ENCODE results near the gene USP12. TPM values are rescaled to one million over a fixed set of nuclear protein-coding genes. Genes with fewer than 3 reads are reported as not detected.

The USP12 gene
- total RNA-seq, 4 donors from 2014 or later: 3.9 to 31.7 (median 13.6) TPM

DNA sequence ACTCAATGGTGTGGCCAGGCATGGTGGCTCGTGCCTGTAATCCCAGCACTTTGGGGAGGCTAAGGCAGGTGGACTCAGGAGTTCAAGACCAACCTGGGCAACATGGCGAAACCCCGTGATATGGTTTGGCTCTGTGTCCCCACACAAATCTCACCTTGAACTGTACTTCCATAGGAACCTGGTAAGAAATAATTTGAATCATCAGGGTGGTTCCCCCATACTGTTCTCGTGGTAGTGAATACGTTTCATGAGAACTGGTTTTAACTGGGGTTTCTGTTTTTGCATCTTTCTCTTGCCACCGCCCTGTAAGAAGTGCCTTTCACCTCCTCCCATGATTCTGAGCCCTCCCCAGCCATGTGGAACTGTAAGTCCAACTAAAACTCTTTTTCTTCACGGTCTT is 49.6 kb downstream of the USP12 start:
- H3K4me3 ChIP-seq: no peak overlapping the region
- H3K36me3 ChIP-seq: no peaks in the 10 kb centered on the region
- no peaks in the 10 kb centered on the region for H3K9me3 ChIP-seq
- TF ChIP-seq, protein P1, sequence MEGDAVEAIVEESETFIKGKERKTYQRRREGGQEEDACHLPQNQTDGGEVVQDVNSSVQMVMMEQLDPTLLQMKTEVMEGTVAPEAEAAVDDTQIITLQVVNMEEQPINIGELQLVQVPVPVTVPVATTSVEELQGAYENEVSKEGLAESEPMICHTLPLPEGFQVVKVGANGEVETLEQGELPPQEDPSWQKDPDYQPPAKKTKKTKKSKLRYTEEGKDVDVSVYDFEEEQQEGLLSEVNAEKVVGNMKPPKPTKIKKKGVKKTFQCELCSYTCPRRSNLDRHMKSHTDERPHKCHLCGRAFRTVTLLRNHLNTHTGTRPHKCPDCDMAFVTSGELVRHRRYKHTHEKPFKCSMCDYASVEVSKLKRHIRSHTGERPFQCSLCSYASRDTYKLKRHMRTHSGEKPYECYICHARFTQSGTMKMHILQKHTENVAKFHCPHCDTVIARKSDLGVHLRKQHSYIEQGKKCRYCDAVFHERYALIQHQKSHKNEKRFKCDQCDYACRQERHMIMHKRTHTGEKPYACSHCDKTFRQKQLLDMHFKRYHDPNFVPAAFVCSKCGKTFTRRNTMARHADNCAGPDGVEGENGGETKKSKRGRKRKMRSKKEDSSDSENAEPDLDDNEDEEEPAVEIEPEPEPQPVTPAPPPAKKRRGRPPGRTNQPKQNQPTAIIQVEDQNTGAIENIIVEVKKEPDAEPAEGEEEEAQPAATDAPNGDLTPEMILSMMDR (IDR thresholded peaks at IDR 0.05): no peak
- no peak for TF ChIP-seq POLR2A (IDR thresholded peaks at IDR 0.05)
- no peaks in the 10 kb centered on the region for H3K27me3 ChIP-seq
- no peak for DNase-seq
- intact Hi-C loops (cut with DNase I): no loop called here
- 91 to 95% methylated on average over 7 of the region's 7 CpGs for WGBS, 2 donors
- H3K4me1 ChIP-seq: peaks cover 0 to 28% (median 18%) of the 10 kb centered on the region in 3 donors
- no peak overlapping the region for H3K27ac ChIP-seq

GRCh38 chr13:27120811-27121210 is 50.8 kb downstream of the USP12 start:
- no peaks in the 10 kb centered on the region for H3K9me3 ChIP-seq
- H3K4me3 ChIP-seq: no peak overlapping the region
- H3K27ac ChIP-seq: no peak overlapping the region
- intact Hi-C loops (cut with DNase I): no loop called here
- no peak for DNase-seq
- peaks cover 0 to 16% (median 9%) of the 10 kb centered on the region in 3 donors for H3K4me1 ChIP-seq
- no peak for TF ChIP-seq POLR2A (IDR thresholded peaks at IDR 0.05)
- TF ChIP-seq, protein P1 (IDR thresholded peaks at IDR 0.05): no peak
- H3K27me3 ChIP-seq: no peaks in the 10 kb centered on the region
- H3K36me3 ChIP-seq: peaks cover 0 to 2% (median 0%) of the 10 kb centered on the region in 3 donors
- 48 to 53% methylated on average over 3 of the region's 3 CpGs for WGBS, 2 donors

DNA sequence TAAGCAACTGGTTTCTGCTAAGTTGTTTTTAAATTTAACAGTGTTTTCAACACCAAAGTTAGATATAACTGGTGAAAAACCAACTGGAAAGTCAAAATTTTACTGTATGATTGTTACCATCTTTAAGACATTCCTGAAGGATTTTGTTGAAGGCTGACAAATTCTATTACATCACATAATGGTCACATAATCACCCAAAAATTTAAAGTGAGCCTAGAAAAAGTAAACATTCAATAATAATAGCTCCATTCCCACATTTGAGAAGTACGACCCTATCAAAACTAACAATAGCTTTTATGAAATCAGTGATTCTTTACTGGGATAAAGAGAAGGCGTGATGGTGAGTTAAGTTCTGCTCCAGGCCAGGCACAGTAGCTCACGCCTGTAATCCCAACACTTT is 51.6 kb downstream of the USP12 start:
- WGBS, 2 donors: 82 to 92% methylated on average over 3 of the region's 3 CpGs
- intact Hi-C loops (cut with DNase I): no loop called here
- Histone ChIP-seq H3K4me3 (no peak overlapping the region), H3K9me3 (no peaks in the 10 kb centered on the region), H3K36me3 (peaks cover 0 to 8% (median 0%) of the 10 kb centered on the region in 3 donors), H3K27me3 (no peaks in the 10 kb centered on the region), H3K4me1 (peaks cover 0 to 9% (median 4%) of the 10 kb centered on the region in 3 donors), H3K27ac (no peak overlapping the region)
- no peak for TF ChIP-seq POLR2A (IDR thresholded peaks at IDR 0.05)
- TF ChIP-seq, protein P1 (IDR thresholded peaks at IDR 0.05): no peak
- no peak for DNase-seq

DNA sequence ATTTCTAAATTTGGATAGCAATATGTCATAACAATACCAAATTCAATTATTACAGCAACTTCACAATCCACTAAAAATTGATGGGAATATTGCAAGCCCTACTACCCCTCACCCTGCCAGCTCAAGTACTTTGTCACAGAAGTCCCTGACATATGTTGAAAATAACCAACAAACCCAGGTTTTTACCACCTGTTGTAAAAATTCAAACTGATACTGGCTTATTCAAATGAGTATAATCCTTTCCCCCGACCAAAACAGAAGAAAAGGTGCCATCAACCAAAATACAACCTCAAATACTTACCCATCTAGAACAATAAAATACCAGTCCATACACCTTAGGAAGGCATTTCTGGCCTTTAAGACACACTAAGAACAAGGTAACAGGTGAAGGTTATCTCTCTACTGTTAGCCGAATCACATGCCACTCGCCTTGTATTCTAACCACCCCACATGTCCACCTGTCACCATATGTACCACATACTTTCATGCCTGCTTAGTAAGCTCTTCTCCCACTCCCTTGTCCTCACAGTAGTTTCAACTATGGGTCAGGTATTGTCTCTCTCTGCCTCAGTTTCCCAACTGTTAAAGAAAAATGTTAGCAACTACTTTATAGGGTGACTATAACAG is 53.1 kb downstream of the USP12 start:
- no peak for DNase-seq
- TF ChIP-seq, protein P1 (IDR thresholded peaks at IDR 0.05): no peak
- no peak for TF ChIP-seq POLR2A (IDR thresholded peaks at IDR 0.05)
- no peaks in the 10 kb centered on the region for H3K9me3 ChIP-seq
- H3K27me3 ChIP-seq: no peaks in the 10 kb centered on the region
- H3K4me3 ChIP-seq: no peak overlapping the region
- no peak overlapping the region for H3K27ac ChIP-seq
- H3K36me3 ChIP-seq: peaks cover 0 to 13% (median 0%) of the 10 kb centered on the region in 3 donors
- intact Hi-C loops (cut with DNase I): no loop called here
- 85 to 89% methylated on average over 3 of the region's 3 CpGs for WGBS, 2 donors
- peaks cover 0 to 9% (median 4%) of the 10 kb centered on the region in 3 donors for H3K4me1 ChIP-seq

GRCh38 chr13:27117952-27118351 is 53.7 kb downstream of the USP12 start:
- Histone ChIP-seq H3K4me3 (no peak overlapping the region), H3K36me3 (peaks cover 0 to 19% (median 0%) of the 10 kb centered on the region in 3 donors), H3K9me3 (no peaks in the 10 kb centered on the region), H3K4me1 (peaks cover 0 to 9% (median 4%) of the 10 kb centered on the region in 3 donors), H3K27me3 (no peaks in the 10 kb centered on the region), H3K27ac (no peak overlapping the region)
- TF ChIP-seq, protein P1 (IDR thresholded peaks at IDR 0.05): no peak
- TF ChIP-seq POLR2A (IDR thresholded peaks at IDR 0.05): no peak
- intact Hi-C loops (cut with DNase I): no loop called here
- 77 to 78% methylated on average over 5 of the region's 5 CpGs for WGBS, 2 donors
- DNase-seq: no peak

Measured in esophagus squamous epithelium (tissue), 5 donors.